Astrocyte of the spinal cord (primary cell): ENCODE data around the gene ASTN2.

Source experiments
- DNase-seq: peaks from one replicate; pipeline ENCODE4 v3.0.0; 2011; ENCODE audit warnings: low read depth, low spot score
- H3K4me3 ChIP-seq: 2 replicates; pipeline ENCODE4 v1.5.1; 2011; ENCODE audit warnings: low read depth, mild to moderate bottlenecking, low read length, moderate library complexity
- in situ Hi-C: cut with HindIII; loops from 2 replicates; pipeline ENCODE4 v1.10.0; 2017; ENCODE audit warnings: low sequenced_read_pairs
- TF ChIP-seq, protein P1 (sequence below): IDR thresholded peaks from 2 replicates; pipeline ENCODE4 v1.5.1; 2012; ENCODE audit warnings: low read depth, mild to moderate bottlenecking, low read length, inconsistent platforms

ASTN2 gene

DNA sequence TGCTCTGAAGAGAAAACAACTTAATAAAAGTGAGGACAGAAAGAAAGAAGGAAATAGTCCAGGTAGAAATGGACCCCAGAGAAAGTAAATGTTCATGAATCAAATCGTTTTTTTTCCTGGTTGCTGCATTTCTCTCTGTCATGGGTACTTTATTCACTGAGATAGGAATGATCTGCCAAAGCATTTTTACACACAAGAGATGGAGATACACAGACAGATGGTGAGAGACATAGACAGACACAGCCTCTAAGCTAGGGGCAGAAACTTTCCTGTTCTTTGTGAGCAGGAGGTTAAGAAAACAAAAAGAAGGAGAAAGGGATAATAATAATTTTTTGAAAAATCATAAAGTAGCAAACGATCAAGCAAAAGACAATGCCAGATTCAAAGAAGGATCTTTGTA is 73.7 kb downstream of the ASTN2 start:
- no peak for DNase-seq
- in situ Hi-C loops, result no loop called here
- TF ChIP-seq, protein P1, sequence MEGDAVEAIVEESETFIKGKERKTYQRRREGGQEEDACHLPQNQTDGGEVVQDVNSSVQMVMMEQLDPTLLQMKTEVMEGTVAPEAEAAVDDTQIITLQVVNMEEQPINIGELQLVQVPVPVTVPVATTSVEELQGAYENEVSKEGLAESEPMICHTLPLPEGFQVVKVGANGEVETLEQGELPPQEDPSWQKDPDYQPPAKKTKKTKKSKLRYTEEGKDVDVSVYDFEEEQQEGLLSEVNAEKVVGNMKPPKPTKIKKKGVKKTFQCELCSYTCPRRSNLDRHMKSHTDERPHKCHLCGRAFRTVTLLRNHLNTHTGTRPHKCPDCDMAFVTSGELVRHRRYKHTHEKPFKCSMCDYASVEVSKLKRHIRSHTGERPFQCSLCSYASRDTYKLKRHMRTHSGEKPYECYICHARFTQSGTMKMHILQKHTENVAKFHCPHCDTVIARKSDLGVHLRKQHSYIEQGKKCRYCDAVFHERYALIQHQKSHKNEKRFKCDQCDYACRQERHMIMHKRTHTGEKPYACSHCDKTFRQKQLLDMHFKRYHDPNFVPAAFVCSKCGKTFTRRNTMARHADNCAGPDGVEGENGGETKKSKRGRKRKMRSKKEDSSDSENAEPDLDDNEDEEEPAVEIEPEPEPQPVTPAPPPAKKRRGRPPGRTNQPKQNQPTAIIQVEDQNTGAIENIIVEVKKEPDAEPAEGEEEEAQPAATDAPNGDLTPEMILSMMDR, result no peak
- H3K4me3 ChIP-seq, result no peak overlapping the region

DNA sequence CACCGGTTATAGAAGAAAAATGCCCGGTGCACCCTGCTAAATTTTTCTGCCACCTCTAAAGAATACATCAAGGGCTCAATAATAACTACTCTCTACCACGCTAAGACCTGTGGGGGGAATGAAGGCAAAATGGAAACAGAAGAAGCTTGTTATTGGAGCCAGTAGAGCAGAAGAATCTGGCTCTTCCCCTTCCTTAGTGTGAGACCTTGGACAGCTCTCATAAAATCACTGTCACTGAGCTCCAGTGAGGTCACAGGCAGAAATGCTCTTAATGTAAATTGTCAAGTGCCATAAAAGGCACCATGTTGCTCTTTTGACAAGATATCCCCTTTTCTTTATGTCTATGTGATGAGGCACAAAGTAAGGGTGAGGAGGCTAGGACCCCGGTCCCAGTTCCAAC is 74.4 kb downstream of the ASTN2 start:
- no peak for DNase-seq
- in situ Hi-C loops, result no loop called here
- TF ChIP-seq, protein P1, result no peak
- H3K4me3 ChIP-seq, result no peak overlapping the region

DNA sequence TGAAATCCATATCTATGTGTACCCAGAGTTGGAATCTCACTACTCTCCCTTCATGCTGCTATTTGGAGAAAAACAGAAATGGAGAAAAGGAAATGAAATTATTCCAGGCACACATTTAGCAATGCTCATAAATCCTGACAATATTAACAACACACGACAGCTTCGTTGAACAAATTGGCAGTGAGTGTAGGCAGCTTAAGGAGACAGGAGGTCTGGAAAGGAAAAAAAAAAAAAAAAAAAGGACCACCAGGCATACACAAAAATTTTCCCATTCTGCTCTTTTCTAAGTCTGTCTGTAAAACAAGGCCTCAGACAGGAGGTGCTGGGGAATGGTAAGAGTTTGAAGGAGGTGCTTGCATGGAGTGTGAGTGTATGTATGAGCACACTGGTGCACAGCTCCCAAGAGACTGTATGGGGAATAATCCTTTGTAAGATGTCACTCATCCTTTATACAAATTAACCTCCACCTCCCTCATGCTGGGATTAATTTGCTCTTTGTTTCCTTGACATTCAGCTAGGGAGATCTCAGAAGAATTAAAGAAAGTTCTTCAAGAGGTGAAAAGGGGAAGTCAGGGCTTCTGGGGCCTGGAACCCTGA is 78.9 kb downstream of the ASTN2 start:
- in situ Hi-C loops, result no loop called here
- H3K4me3 ChIP-seq, result no peak overlapping the region
- DNase-seq, result no peak
- TF ChIP-seq, protein P1, result no peak

DNA sequence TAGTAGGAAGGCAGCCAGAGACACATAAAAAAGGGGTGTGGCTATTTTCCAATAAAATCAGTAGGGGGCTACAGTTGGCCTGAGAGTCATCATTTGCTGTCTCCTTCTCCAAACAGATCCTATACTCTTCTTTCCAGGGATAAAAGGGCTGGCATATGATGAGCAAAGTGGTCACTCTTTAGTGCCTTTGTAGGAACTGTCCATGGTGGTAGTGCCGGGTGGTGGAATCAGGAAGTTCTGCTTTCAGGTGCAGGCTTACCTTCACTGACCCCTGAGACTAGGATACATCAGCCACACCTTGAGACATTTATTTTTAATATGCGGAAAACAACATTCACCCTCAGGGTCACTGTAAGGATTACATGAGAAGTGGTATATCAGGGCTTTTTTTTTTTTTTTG is 80.8 kb downstream of the ASTN2 start:
- no peak overlapping the region for H3K4me3 ChIP-seq
- DNase-seq, result no peak
- in situ Hi-C loops, result no loop called here
- TF ChIP-seq, protein P1, result no peak

DNA sequence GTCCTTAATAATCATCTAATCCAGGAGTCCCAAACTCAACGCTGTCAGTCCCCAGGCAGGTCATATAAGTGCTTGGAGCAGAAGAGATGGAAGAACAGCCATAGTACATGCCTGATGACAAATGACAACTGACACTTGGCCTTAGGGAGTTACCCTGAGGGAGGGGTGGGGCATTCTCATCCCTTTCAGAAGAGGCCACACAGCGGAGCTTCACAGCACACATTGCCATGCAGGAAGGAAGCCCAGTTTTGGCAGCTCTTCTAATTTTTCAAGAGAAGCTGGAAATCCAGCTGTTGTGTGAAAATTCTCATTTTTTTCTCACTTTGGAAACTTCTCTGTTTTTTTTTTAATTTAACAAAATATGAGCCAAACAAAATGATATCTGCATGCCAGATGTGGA is 89.0 kb downstream of the ASTN2 start:
- in situ Hi-C loops, result no loop called here
- H3K4me3 ChIP-seq, result no peak overlapping the region
- TF ChIP-seq, protein P1, result no peak
- no peak for DNase-seq

DNA sequence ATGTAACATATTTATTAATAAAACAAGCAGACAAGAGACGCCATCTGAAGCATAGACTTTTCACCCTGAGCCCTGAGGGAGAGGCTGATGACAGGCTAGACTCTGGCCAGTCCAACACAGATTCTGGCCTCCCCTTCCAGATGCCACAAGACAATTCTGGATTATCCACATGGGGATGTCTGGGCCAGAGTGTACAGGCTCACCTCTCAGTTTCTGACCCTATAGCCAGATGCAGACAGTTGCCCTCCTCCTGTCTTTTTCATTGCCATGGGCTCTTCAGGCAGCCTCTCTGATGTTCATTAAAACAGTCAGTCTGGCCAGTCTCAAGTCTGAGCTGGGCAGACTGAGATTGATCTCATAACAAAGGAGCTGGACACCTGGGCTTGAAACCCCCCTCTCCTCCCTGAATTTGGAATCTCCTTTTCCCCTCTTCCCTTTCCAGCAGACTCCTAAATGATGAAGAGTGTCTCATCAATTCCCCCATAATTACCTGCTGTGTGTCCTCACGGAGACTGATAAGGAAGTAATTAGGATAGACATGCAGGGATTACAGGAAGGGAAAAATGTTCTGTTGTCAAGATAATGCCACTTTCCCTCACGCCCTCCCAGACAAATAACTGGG is 89.6 kb downstream of the ASTN2 start:
- H3K4me3 ChIP-seq, result no peak overlapping the region
- TF ChIP-seq, protein P1, result no peak
- in situ Hi-C loops, result no loop called here
- no peak for DNase-seq
